GM19328 (cell line): ENCODE results near the gene JAKMIP2.
A peak's percentile ranks its signal among the peaks of the same experiment; 100 is the strongest.
"Not testable (repeated sequence)": the region's sequence is repeated elsewhere in the genome, so short reads cannot be mapped to it uniquely, and the experiment has no call there.

Experiments
- ATAC-seq: cut with Tn5 transposase; IDR thresholded peaks from one replicate; pipeline ENCODE4 v1.9.1; 2021; ENCODE audit warnings: mild to moderate bottlenecking, moderate library complexity; ENCODE audit not compliant: unreplicated experiment

Gene JAKMIP2

DNA sequence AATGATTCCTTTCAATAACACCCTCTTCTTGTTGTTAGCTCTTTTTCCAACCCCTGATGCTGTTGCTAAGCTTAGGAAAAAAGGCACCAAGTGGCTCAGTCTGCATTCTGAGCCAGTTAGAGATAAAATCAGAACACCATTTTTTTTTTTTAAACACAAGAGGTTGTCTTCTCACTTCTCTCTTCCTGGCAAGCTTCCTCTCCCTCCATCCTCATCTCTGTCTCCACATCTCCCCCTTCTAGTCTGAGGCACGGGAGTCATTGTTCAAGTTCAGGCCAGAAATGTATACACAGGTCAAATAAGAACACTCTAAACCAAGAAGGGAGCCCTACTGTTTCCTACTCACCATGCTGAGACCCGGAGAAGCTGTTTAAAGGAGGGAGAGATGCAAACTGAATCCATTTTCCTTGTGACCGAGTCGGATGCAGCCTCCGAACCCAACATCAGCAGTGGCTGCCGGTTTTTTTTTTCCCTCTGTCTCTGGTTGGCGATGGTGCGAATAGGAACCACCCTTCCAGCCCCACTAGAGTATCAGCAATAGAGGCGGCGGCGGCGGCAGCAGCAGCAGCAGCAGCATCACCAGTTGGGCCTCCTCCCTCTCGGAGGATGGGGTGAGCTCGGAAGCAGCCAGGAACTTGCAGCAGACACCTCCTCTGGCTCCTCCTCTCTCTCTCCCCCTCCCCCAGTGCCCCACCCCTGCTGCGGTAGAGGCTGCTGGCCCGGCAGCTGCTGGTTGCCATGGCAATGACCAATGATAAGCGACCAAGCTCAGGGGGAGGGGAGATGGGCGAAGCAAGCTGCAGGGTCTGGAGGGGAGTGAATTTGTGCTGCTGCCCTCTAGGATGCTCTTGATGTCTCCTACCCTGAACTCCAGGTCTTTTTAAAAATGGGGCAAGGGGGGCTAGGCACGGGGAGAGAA, at the start of gene JAKMIP2:
Gene JAKMIP2, minus strand, starts transcription at position 619 of the 919 bp plus-strand sequence. CDS start 110,922 bp downstream, outside the sequence.
- peak; percentile 97 for ATAC-seq

DNA sequence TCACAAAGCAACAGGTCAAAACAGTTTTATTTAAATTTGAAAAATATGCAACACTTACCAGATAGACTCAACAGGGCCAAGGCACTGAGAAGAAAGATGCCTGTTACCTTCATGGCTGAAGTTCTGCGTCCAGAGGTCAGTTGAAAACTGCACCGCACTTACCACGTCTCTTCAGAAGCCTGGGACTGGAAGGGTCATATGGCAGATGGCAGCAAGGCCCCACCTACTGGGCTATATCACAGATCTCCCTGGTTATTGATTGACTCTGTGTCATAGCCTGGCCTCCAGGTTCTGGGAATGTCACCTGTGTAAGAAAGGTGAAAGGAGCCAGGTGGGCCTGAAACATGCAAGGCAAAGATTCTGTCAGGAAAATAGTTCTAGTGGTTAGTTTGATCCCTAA, 48.9 kb upstream of the JAKMIP2 start, which contains the start of gene SPINK1:
Gene SPINK1, minus strand, starts transcription at position 207 of the 400 bp plus-strand sequence. Its CDS starts 94 bp downstream, at position 113.
- ATAC-seq = no peak

DNA sequence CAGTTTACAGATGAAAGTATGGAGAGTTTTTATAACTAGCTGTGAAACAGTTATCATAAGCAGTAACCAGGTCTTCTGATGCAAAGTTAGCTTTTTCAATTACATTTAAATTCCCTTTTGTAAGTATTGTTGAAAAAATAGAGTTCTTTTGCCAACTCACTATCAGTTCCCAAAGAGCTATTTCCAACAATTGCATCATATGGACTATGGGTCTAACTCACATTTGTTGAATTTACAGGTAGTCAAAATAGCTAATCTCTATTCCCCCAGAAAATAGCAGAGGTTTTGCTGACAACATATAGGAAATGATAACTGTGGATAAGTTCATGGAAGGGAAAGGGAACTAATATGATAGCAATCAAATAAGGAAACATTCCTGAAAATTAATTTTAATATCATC, 47.5 kb upstream of the JAKMIP2 start:
- no peak for ATAC-seq

DNA sequence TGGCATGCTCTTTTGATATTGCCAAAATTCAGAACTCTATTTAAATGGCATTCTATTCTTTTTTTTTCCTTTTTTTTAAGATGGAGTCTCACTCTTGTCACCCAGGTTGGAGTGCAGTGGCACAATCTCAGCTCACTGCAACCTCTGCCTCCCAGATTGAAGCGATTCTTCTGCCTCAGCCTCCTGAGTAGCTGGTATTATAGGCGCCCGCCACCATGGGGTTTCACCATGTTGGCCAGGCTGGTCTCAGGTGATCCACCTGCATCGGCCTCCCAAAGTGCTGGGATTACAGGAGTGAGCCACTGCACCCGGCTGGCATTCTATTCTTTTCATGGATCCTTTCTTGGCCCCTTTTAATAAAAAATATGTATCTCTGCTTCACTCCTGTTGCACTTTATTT, 44.5 kb upstream of the JAKMIP2 start:
- ATAC-seq = not testable (repeated sequence)

DNA sequence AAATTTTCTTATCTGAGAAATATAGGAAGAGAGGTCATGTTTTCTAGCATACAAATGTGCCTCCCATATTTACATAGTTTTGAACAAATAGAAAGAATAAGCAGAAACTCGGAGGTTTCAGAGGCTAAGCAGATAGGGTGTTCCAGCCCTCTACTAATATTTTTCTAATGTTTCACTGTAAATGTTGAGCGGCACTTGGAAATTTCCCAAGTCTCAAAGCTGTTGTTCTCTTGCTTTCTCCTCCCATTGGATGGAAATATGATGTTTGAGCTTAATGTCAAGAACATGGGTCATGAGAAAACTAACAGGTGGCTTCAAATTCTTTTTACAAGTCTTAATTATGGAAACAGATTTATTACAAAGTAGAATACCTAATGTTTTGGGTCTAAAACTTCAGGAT, 43.8 kb upstream of the JAKMIP2 start:
- no peak for ATAC-seq

DNA sequence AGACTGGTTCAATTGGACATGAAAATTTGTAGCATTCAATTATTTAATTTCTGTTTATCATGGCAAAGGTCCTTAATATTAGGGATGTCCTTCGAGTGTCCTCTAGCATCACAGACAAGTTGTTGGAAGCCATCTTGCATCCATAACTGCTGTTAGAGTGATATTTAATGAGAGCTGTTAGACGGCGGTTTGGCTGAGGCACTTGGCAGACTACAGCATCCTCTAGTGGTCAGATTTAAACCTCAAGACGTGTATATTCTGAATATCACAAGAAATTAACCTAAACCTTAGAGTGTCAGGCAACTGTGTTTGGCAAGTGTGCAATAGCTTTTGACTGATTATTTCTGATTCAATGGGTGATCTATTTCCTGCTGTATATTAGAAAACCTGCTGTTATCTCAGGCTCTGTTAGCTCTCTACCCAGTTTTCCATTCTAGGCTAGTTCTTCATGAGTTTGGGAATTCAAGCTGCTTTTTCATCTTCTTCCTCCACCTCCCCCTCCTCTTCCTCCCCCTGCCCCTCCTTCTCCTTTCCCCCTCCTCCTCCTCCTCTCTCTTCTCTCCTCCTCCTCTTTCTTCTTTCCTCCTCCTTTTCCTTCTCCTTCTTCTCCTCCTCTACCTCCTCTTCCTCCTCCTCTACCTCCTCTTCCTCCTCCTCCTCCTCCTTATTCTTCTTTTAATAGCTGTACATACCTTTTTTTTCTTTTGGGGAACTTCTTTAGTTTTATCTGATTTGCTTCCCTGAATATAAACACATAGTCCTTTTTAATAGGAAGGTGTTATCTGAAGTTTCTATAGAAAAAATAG, 40.4 kb upstream of the JAKMIP2 start:
- peak; percentile 93 for ATAC-seq

DNA sequence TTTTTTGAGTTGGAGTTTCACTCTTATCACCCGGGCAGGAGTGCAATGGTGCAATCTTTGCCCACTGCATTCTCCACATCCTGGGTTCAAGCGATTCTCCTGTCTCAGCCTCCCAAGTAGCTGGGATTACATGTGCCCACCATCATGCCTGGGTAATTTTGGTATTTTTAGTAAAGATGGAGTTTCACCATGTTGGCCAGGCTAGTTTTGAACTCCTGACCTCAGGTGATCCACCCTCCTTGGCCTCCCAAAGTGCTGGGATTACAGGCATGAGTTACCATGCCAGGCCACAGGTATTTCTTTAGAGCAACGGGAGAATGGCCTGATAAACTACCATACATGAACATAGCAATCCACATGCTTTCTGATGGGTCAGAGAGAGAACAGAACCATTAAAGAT, 39.7 kb upstream of the JAKMIP2 start:
- ATAC-seq = not testable (repeated sequence)

DNA sequence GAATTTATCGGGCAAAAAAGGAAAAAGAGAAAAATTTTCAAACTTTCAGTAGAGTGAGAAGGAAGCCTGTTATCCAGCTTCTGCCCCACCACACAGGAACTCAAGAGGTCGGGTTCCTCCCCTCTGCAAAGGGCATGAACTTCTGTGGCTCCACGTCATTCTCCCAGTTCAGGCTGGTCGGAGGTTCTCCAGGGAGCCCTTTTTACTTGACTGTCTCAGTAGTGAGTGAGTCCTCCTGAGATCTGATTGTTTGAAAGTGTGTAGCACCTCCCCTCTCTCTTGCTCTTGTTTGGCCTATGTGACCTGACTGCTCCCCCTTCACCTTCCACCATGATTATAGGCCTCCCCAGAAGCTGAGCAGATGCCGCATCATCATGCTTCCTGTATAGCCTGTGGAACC, 39.2 kb upstream of the JAKMIP2 start:
- no peak for ATAC-seq

DNA sequence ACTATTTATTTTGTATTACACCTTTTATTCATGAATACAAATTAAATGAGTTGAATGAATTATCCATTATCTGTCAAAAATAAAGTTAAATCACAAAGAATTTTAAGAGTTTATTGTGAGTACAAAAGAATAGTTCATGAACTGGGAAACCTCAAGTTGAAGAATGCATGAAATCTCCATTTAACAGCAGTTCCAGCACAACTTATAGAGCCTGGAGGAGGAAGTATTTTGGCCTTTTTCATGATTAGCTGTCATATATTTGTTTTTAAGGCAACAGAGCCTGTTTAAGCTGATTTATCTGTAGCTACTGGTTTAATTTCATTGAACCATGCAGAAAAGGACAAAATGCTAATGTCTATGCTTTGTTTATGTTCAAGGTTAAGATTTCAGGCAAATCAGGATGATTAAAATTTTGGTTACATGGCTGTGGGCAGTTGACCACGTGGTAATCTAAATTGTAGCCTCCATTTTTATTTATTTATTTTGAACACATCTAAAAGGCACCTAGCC, 36.8 kb upstream of the JAKMIP2 start:
- no peak for ATAC-seq

DNA sequence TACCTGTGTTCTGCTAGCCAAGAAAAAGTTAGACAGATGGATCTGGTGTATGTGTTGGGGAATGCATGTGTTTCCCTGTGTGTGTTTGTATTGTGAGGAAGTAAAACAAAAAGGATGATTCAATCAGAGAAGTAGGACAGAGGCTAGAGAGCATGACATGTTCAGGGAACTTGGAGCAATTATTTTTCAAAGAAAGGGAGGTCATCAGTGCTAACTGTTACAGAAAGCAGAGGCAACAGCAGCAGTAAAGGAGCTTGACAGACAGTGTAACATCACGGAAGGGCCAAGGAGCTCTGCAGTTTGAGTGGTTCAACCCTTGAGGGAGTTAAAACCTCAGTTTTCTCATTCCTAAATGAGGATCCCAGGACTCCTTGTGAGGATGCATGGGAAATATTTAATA, 35.8 kb upstream of the JAKMIP2 start:
- no peak for ATAC-seq

DNA sequence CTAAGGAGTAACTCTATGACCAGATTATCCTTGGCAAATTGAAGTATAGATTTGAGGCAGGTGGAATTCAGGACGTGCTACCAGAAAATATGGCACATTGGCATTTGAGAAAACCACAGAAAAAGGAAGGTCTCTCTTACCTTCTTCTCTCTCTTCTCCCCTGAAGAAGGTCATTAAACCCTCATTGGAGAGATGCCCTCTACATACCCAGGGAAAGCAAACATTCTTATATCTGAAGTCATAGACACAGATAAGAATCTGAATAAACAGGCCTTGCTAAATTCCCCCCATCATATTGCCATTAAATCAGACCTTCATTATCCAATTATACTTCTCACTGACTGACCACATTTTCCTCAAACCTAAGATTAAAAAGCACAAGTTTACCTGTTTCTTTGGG, 31.2 kb upstream of the JAKMIP2 start:
- no peak for ATAC-seq

DNA sequence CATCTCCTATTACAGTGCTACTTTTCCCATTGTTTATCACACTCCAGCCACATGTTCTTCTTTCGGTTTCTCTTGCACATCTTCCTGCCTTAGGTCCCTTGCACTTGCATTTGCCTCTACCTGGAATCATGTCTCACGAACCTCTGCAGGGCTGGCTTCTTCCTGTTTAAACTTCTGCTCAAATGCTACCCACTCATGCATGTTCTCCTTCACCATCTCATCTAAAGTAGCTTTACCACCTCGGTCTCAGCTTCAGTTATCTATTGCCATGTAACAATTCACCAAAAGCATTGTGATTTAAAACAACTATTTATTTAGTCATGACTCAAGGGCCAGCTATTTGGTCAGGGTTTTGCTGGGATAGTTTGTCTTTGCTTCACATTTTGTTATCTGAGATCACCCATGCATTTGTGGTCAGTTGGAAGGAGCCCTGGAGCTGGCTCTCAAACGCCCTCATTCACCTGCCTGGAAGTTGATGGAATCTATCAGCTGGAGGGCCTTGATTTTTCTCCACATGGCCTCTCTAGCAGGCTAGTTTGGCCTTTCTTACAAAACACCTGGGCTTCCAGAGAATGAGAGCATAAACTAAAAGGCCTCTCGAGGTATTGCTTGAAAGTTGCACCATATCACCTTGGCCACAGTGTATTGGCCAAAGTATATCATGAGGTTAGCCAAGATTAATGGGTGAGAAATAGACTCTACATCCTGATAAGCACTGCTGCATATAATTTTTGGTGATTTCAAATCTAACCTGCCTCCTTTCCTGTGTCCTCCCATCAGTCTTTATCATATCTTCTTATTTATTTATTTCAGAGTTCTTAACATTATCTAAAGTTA, 27.5 kb upstream of the JAKMIP2 start:
- no peak for ATAC-seq

DNA sequence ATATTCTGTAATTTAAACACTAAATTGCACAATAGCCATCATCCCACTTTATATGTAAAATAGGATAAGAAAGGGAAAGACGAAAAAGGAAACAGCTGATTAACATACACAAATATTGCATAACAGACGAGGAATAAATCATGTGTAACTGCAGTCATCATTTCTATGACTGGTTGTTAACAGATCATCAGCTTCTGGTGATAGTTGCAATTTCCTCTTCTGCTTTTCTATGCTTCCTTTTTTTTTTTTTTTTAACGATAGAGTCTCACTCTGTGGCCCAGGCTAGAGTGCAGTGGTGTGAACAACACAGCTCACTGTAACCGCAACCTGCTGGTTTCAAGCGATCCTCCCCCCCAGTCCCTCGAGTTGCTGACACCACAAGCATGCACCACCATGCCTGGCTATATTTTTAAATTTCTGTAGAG, 22.5 kb upstream of the JAKMIP2 start:
- ATAC-seq = peak; percentile 88

DNA sequence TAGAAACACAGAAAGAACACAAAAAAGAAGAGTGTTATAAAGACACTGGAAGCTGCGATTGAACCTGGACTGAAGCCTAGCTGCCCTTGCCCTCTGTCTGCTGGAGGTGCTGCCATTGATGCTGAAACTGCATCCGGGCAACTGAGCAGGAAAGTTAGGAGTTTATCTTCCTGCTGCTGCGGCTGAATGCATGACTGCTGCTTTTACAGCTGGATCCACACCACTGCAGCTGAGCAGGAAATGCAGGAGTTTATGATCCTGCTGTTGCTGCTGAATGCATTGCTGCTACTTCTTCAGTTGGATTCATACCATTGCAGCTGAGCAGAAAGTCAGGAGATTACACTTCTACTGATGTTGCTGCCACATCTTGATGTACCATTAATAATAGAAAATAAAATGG, 21.8 kb upstream of the JAKMIP2 start:
- no peak for ATAC-seq

DNA sequence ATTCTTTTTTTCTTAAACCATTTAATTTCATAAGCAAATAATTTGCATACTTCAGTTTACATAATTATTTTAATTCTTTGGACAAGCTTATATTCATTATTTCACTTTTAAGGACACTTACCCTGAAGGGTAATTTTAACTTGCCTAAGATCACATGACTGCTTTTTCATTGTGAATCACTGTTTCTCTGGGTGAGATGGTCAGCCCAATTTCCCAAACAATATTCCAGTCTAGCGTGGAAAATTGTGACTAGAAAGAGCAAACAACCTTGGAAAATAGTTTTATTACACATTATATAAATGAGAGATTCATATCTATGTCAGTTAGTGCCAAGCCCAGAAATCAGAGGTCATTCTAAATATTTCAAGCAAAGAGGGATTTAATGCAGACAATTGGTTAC, 21.4 kb upstream of the JAKMIP2 start:
- no peak for ATAC-seq

DNA sequence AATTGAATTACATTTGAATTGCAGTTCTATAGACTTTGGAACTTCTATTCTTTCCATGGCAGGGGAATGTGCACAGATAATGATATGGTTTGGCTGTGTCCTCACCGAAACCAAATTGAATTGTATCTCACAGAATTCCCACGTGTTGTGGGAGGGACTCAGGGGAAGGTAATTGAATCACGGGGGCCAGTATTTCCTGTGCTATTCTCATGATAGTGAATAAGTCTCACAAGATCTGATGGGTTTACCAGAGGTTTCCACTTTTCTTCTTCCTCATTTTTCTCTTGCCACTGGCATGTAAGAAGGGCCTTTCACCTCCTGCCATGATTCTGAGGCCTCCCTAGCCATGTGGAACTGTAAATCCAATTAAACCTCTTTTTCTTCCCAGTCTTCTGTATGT, 20.6 kb upstream of the JAKMIP2 start:
- not testable (repeated sequence) for ATAC-seq

DNA sequence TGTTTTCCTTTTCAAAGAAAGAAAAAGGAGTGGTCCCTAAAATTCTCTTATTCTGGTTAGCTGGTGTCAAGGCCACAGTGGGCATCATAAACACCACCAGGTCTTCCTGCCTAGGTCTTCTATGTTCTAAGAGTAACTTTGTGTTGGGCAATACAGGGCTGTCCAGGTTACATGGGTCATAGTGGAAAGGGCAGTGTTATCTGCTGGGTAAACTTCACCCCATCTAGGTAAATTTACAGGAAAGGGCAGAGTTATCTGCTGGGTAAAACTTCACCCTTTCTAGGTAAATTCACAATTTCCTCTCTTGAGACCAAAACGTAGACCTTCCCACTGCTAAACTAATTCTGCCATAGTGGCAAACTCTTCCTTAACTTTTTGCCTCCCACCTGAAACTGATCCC, 18.9 kb upstream of the JAKMIP2 start:
- ATAC-seq = no peak

DNA sequence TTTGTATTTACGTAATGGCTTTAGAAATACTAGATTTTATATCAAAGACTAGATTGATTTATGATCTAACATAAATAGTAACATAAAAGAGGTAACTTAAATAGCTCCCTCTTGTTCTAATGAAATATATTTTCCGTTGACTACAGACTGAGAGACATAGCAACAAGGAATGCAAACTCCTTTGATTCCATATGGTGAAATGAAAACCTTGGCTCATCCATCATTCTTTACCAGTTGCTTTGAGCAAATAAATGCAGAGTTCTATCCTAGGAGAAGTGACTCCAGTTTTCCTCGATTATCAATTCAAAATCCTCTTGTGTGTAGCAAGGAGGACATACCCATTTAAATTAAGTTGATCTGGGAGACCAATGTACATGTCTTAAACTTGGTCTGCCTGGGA, 18.0 kb upstream of the JAKMIP2 start:
- no peak for ATAC-seq

DNA sequence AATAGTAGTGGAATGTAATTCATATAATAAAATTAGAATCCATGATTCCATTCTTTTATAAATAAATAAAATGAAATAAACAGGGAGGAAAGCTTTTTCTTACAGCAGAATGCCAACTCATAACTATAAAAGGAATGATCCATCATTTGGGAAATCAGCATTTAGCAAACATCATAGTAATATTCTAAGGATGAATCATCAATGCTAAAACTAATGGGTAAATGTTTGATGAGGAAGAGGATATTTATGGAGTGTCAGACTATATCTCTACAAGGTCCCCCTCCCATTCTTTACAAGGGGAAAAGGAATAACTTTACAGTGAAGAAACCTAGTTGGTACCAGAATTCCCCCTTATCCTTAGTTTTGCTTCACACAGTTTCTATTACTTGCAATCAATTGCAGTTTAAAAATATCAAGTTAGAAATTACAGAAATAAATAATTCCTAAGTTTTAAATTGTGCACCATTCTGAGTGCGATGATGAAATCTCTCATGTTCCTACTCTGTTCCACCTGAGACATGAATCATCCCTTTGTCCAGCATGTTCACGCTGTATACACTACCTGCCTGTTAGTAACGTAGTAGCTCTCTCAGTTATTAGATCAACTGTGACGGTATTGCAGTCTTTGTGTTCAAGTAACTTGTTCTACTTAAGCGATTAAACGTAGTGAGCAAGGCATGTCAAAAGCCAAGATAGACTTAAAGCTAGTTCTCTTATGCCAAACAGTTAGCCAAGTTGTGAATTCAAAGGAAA, 14.2 kb upstream of the JAKMIP2 start:
- no peak for ATAC-seq

DNA sequence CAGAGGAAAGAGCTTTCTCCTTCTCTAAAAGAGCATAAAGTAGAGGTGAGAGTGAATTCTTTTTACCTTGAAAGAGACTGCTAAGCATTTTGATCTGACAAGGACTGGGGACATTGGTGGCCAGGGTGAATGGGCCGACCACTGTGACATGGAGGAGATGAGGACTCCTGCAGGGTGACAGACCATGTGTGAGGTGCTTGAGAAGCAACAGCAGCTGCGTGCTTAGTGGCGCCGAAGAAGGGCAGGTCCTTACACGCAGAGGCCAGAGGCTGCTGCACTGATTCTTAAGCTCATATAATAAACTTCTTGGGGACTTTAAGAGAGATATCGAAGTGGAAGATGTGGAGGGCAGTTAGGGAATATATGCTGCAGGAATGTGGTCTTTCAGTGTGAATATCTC, 8.7 kb upstream of the JAKMIP2 start:
- no peak for ATAC-seq
